ENCODE results near the gene APH1A.

DNA sequence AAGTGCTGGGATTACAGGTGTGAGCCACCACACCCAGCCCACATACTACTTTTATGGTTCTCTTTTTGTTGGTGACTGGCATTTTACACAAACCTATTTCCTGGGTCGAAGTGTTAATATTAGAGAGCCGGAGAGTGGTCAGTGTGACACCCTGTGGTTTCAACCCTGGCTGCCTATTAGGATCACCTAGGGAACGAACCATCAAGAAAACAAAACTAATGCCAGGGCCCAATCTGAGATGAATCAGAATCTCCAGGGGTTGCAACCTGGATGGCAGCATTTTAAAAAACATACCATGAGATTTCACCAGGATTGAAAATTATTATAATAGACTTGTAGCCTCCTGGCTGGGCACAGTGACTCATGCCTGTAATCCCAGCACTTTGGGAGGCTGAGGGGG is 30.9 kb upstream of the APH1A start:
- no peak for TF ChIP-seq EZH2phosphoT487 (IDR thresholded peaks at IDR 0.05)
- TF ChIP-seq, protein P1, sequence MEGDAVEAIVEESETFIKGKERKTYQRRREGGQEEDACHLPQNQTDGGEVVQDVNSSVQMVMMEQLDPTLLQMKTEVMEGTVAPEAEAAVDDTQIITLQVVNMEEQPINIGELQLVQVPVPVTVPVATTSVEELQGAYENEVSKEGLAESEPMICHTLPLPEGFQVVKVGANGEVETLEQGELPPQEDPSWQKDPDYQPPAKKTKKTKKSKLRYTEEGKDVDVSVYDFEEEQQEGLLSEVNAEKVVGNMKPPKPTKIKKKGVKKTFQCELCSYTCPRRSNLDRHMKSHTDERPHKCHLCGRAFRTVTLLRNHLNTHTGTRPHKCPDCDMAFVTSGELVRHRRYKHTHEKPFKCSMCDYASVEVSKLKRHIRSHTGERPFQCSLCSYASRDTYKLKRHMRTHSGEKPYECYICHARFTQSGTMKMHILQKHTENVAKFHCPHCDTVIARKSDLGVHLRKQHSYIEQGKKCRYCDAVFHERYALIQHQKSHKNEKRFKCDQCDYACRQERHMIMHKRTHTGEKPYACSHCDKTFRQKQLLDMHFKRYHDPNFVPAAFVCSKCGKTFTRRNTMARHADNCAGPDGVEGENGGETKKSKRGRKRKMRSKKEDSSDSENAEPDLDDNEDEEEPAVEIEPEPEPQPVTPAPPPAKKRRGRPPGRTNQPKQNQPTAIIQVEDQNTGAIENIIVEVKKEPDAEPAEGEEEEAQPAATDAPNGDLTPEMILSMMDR (IDR thresholded peaks at IDR 0.05) = no peak
